ENCODE measurements around the gene CHRND. TPM values are rescaled to one million over a fixed set of nuclear protein-coding genes. Genes with fewer than 3 reads are reported as not detected.
A peak's percentile ranks its signal among the peaks of the same experiment; 100 is the strongest.

The CHRND gene
- total RNA-seq, 8 experiments from 2014 or later, result 0.05 to 0.62 (median 0.21) TPM; not detected in 1

- peaks cover 50 to 52% of the 10 kb centered on the region in 2 donors for H3K4me1 ChIP-seq (replicated peaks in 1 of 2)
- 60 to 91% (median 88%) methylated on average over 1 to 7 of the region's 7 CpGs; no CpG with 5 or more reads in 2 of the 10 experiments for WGBS, 10 experiments
- H3K4me3 ChIP-seq, result no peak overlapping the region
- in situ Hi-C loops (cut with MboI; ENCODE audit: low pct_unique_long_range_greater_than_20kb in 2 of 9, low sequenced_read_pairs in 9 of 9, unreplicated experiment in 9 of 9), result loop anchor here in 2 of 9 experiments (25.0 kb wide), 1 partner anchor 603 kb away; no protein-coding TSS in a partner anchor
- peak in 1 of 8 experiments; percentile 48 for ATAC-seq (replicated peaks in 6 of 8)
- H3K27ac ChIP-seq, result peak overlapping the region; percentile 28 to 52
These were observed 10.3 kb upstream of the CHRND start for GRCh38 chr2:232515639-232516038.

- H3K4me3 ChIP-seq, result no peak overlapping the region
- 50 to 100% (median 80%) methylated on average over 1 to 3 of the region's 3 CpGs; no CpG with 5 or more reads in 6 of the 10 experiments for WGBS, 10 experiments
- in situ Hi-C loops (cut with MboI; ENCODE audit: low pct_unique_long_range_greater_than_20kb in 2 of 9, low sequenced_read_pairs in 9 of 9, unreplicated experiment in 9 of 9), result loop anchor here in 2 of 9 experiments (25.0 kb wide), 1 partner anchor 604 kb away; no protein-coding TSS in a partner anchor
- H3K27ac ChIP-seq, result no peak overlapping the region
- no peak for ATAC-seq (replicated peaks in 6 of 8)
- peaks cover 44 to 45% of the 10 kb centered on the region in 2 donors for H3K4me1 ChIP-seq (replicated peaks in 1 of 2)
These were observed 9.4 kb upstream of the CHRND start for GRCh38 chr2:232516551-232516950.

DNA sequence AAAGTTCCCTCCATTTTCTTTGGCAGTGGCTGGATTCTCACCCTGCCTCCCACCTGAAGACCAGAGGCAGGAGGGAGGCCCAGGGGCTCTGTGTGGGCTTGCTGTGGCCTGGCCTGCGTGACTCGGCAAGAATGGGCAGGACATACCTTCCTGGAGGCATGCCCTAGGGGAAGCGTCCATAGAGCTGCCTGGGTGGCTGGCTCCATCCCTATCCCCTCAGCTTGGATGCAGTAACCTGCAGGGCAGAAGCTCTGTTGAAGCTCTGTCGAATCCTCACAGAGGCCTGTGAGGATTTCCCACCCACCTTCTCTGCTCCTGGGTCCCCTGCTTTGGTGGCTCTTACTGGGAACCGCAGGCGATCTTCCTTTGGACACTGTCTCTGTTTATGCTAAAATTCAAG lies 7.1 kb upstream of the CHRND start:
- in situ Hi-C loops (cut with MboI; ENCODE audit: low pct_unique_long_range_greater_than_20kb in 2 of 9, low sequenced_read_pairs in 9 of 9, unreplicated experiment in 9 of 9), result loop anchor here in 2 of 9 experiments (25.0 kb wide), 1 partner anchor 607 kb away; no protein-coding TSS in a partner anchor
- no peak for ATAC-seq (replicated peaks in 6 of 8)
- Histone ChIP-seq H3K27ac (no peak overlapping the region), H3K4me3 (no peak overlapping the region), H3K4me1 (replicated peaks in 1 of 2) (peaks cover 38 to 42% of the 10 kb centered on the region in 2 donors)
- 0 to 81% (median 61%) methylated on average over 1 to 4 of the region's 6 CpGs; no CpG with 5 or more reads in 5 of the 10 experiments for WGBS, 10 experiments

GRCh38 chr2:232519581-232520438 lies 6.2 kb upstream of the CHRND start, which contains the start of gene PRSS56:
PRSS56 (plus strand) TSS chr2:232520388; CDS start chr2:232520599, 211 bp downstream.
- Histone ChIP-seq H3K4me1 (replicated peaks in 1 of 2) (peaks cover 38 to 48% of the 10 kb centered on the region in 2 donors), H3K27ac (no peak within 1 kb of the TSS), H3K4me3 (no peak within 1 kb of the TSS)
- 20 to 67% (median 60%) methylated on average over 1 to 2 of the region's 19 CpGs; no CpG with 5 or more reads in 7 of the 10 experiments for WGBS, 10 experiments
- in situ Hi-C loops (cut with MboI; ENCODE audit: low pct_unique_long_range_greater_than_20kb in 2 of 9, low sequenced_read_pairs in 9 of 9, unreplicated experiment in 9 of 9), result loop anchor here in 4 of 9 experiments (10.0 to 25.0 kb wide), 3 partner anchors 65 to 615 kb away; partner anchors contain the start of gene ALPI (in 1 of the 4)
- ATAC-seq (replicated peaks in 6 of 8), result peak in 1 of 8 experiments; percentile 5

- Histone ChIP-seq H3K27ac (no peak overlapping the region), H3K4me3 (no peak overlapping the region), H3K4me1 (replicated peaks in 1 of 2) (peaks cover 36 to 46% of the 10 kb centered on the region in 2 donors)
- in situ Hi-C loops (cut with MboI; ENCODE audit: low pct_unique_long_range_greater_than_20kb in 2 of 9, low sequenced_read_pairs in 9 of 9, unreplicated experiment in 9 of 9), result loop anchor here in 4 of 9 experiments (10.0 to 25.0 kb wide), 3 partner anchors 66 to 616 kb away; partner anchors contain the start of gene ALPI (in 1 of the 4)
- 30% methylated on average over 2 of the region's 15 CpGs; no CpG with 5 or more reads in 9 of the 10 experiments for WGBS, 10 experiments
- no peak for ATAC-seq (replicated peaks in 6 of 8)
These were observed 5.5 kb upstream of the CHRND start for GRCh38 chr2:232520489-232520888.

DNA sequence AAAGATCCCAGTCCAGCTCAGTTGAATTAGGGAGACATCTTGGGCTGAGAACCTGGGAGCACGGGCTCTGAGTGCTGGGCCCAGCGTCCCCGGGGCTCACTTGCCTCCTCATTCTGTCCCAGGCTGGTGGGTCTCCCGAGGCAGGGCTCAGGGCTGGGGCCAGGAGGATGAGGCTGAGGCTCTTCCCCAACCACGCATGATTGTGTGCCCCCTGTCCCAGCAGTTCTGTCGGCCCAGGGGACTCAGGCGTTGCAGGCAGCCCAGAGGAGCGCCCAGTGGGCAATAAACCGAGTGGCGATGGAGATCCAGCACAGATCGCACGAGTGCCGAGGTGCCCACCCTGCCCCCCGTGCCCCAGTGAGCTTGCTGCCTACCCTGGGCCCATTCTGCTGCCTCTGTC lies 4.9 kb upstream of the CHRND start:
- WGBS, 10 experiments, result 90 to 93% (median 93%) methylated on average over 2 to 7 of the region's 14 CpGs; no CpG with 5 or more reads in 7 of the 10 experiments
- Histone ChIP-seq H3K27ac (no peak overlapping the region), H3K4me1 (replicated peaks in 1 of 2) (peaks cover 39 to 48% of the 10 kb centered on the region in 2 donors), H3K4me3 (no peak overlapping the region)
- in situ Hi-C loops (cut with MboI; ENCODE audit: low pct_unique_long_range_greater_than_20kb in 2 of 9, low sequenced_read_pairs in 9 of 9, unreplicated experiment in 9 of 9), result loop anchor here in 4 of 9 experiments (10.0 to 25.0 kb wide), 3 partner anchors 66 to 616 kb away; partner anchors contain the start of gene ALPI (in 1 of the 4)
- no peak for ATAC-seq (replicated peaks in 6 of 8)

DNA sequence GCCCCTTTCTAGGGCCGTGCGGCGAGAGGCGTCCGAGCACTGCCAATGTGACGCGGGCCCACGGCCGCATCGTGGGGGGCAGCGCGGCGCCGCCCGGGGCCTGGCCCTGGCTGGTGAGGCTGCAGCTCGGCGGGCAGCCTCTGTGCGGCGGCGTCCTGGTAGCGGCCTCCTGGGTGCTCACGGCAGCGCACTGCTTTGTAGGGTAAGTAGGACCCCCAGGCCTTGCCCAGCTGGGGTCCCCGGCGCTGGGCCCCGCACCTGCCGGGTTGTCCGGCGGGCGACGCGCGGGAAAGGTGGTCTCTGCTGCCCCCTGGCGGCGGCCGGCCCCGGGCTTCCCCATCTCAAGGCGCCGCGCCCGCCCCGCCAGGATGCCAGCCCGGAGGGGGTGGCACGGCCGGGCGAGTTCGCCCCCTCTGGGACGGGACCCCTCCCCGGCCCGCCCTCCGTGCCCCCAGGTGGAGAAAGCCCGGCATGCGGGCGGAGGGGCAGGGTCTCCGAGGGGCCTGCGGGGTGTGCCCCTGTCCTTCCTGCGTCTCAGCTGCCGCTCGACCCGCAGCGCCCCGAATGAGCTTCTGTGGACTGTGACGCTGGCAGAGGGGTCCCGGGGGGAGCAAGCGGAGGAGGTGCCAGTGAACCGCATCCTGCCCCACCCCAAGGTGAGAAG lies 3.9 kb upstream of the CHRND start:
- Histone ChIP-seq H3K27ac (no peak overlapping the region), H3K4me3 (peak overlapping the region; percentile 25 to 40 (median 35)), H3K4me1 (replicated peaks in 1 of 2) (peaks cover 43 to 56% of the 10 kb centered on the region in 2 donors)
- in situ Hi-C loops (cut with MboI; ENCODE audit: low pct_unique_long_range_greater_than_20kb in 2 of 9, low sequenced_read_pairs in 9 of 9, unreplicated experiment in 9 of 9), result loop anchor here in 4 of 9 experiments (10.0 to 25.0 kb wide), 3 partner anchors 67 to 617 kb away; partner anchors contain the start of gene ALPI (in 1 of the 4)
- 0% methylated on average over 2 to 6 of the region's 66 CpGs; no CpG with 5 or more reads in 8 of the 10 experiments for WGBS, 10 experiments
- peak; percentile 23 to 76 (median 36) for ATAC-seq (replicated peaks in 6 of 8)

GRCh38 chr2:232522623-232523401 lies 3.1 kb upstream of the CHRND start:
- no peak for ATAC-seq (replicated peaks in 6 of 8)
- H3K27ac ChIP-seq, result no peak overlapping the region
- peaks cover 43 to 56% of the 10 kb centered on the region in 2 donors for H3K4me1 ChIP-seq (replicated peaks in 1 of 2)
- in situ Hi-C loops (cut with MboI; ENCODE audit: low pct_unique_long_range_greater_than_20kb in 2 of 9, low sequenced_read_pairs in 9 of 9, unreplicated experiment in 9 of 9), result loop anchor here in 4 of 9 experiments (10.0 to 25.0 kb wide), 3 partner anchors 68 to 618 kb away; partner anchors contain the start of gene ALPI (in 1 of the 4)
- 32 to 100% methylated on average over 1 to 11 of the region's 46 CpGs; no CpG with 5 or more reads in 8 of the 10 experiments for WGBS, 10 experiments
- peak overlapping the region in 4 of 5 donors; percentile 25 to 40 (median 36) for H3K4me3 ChIP-seq

DNA sequence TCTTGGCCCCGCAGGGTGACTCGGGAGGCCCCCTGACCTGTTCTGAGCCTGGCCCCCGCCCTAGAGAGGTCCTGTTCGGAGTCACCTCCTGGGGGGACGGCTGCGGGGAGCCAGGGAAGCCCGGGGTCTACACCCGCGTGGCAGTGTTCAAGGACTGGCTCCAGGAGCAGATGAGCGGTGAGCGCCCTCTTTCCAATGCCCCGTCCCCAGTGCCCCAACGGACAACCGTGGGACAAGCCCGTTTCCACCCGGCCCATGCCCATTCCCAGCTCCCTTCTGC lies 2.6 kb upstream of the CHRND start:
- Histone ChIP-seq H3K27ac (no peak overlapping the region), H3K4me3 (peak overlapping the region in 4 of 5 donors; percentile 28 to 40 (median 32)), H3K4me1 (replicated peaks in 1 of 2) (peaks cover 43 to 56% of the 10 kb centered on the region in 2 donors)
- no peak for ATAC-seq (replicated peaks in 6 of 8)
- WGBS, 10 experiments, result 0 to 13% (median 10%) methylated on average over 1 to 3 of the region's 16 CpGs; no CpG with 5 or more reads in 7 of the 10 experiments
- in situ Hi-C loops (cut with MboI; ENCODE audit: low pct_unique_long_range_greater_than_20kb in 2 of 9, low sequenced_read_pairs in 9 of 9, unreplicated experiment in 9 of 9), result loop anchor here in 4 of 9 experiments (10.0 to 25.0 kb wide), 3 partner anchors 69 to 619 kb away; partner anchors contain the start of gene ALPI (in 1 of the 4)

DNA sequence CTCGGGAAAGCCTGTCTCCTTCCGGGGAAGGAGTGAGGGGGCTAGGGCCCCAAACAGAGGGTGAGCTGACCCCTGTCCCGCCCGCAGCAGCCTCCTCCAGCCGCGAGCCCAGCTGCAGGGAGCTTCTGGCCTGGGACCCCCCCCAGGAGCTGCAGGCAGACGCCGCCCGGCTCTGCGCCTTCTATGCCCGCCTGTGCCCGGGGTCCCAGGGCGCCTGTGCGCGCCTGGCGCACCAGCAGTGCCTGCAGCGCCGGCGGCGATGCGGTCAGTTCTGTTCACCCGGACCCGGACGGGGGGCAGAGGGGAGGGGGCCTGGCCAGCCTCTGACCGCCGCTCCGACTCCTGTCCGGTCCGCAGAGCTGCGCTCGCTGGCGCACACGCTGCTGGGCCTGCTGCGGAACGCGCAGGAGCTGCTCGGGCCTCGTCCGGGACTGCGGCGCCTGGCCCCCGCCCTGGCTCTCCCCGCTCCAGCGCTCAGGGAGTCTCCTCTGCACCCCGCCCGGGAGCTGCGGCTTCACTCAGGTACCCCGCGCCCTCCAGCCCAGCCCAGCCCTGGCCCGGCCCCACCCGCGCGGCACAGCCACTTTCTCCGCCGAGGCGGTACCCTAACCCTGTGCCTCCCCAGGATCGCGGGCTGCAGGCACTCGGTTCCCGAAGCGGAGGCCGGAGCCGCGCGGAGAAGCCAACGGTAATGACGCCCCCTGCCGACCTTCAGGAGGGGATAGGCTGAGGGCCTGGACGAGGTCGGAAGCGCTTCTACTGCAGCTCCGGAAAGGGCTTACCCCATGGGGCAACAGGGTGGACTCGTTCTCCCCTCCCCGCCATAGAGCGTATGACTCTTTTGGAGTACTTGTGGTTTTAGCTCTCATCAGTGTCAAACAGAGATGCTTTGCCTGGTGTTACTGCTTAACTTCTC lies 2.0 kb upstream of the CHRND start:
- in situ Hi-C loops (cut with MboI; ENCODE audit: low pct_unique_long_range_greater_than_20kb in 2 of 9, low sequenced_read_pairs in 9 of 9, unreplicated experiment in 9 of 9), result loop anchor here in 4 of 9 experiments (10.0 to 25.0 kb wide), 3 partner anchors 69 to 619 kb away; partner anchors contain the start of gene ALPI (in 1 of the 4)
- peak; percentile 45 to 67 (median 50) for ATAC-seq (replicated peaks in 6 of 8)
- Histone ChIP-seq H3K4me3 (peak overlapping the region; percentile 22 to 40 (median 30)), H3K27ac (no peak overlapping the region), H3K4me1 (replicated peaks in 1 of 2) (peaks cover 43 to 56% of the 10 kb centered on the region in 2 donors)
- WGBS, 10 experiments, result 6 to 18% (median 15%) methylated on average over 1 to 14 of the region's 75 CpGs; no CpG with 5 or more reads in 6 of the 10 experiments

GRCh38 chr2:232524771-232525170 lies 1.2 kb upstream of the CHRND start:
- in situ Hi-C loops (cut with MboI; ENCODE audit: low pct_unique_long_range_greater_than_20kb in 2 of 9, low sequenced_read_pairs in 9 of 9, unreplicated experiment in 9 of 9), result loop anchor here in 5 of 9 experiments (10.0 to 25.0 kb wide), 3 partner anchors 70 to 620 kb away; partner anchors contain the start of gene ALPI (in 1 of the 5)
- peaks cover 39 to 53% of the 10 kb centered on the region in 2 donors for H3K4me1 ChIP-seq (replicated peaks in 1 of 2)
- H3K27ac ChIP-seq, result no peak overlapping the region
- no peak overlapping the region for H3K4me3 ChIP-seq
- ATAC-seq (replicated peaks in 6 of 8), result no peak
- 0% methylated on average over 1 of the region's 6 CpGs; no CpG with 5 or more reads in 9 of the 10 experiments for WGBS, 10 experiments
